Measurements from ENCODE around the gene UBE2D4.
"Not testable (repeated sequence)": the region's sequence is repeated elsewhere in the genome, so short reads cannot be mapped to it uniquely, and the experiment has no call there.

Gene UBE2D4
- total RNA-seq, result 5.6 to 7.0 reads per million in 2 donors

GRCh38 chr7:43925984-43926797 is at the start of gene UBE2D4:
UBE2D4 (plus strand) TSS chr7:43926436; CDS start chr7:43926533, 97 bp downstream.
- peak; percentile 74 to 90 (median 82) for DNase-seq

DNA sequence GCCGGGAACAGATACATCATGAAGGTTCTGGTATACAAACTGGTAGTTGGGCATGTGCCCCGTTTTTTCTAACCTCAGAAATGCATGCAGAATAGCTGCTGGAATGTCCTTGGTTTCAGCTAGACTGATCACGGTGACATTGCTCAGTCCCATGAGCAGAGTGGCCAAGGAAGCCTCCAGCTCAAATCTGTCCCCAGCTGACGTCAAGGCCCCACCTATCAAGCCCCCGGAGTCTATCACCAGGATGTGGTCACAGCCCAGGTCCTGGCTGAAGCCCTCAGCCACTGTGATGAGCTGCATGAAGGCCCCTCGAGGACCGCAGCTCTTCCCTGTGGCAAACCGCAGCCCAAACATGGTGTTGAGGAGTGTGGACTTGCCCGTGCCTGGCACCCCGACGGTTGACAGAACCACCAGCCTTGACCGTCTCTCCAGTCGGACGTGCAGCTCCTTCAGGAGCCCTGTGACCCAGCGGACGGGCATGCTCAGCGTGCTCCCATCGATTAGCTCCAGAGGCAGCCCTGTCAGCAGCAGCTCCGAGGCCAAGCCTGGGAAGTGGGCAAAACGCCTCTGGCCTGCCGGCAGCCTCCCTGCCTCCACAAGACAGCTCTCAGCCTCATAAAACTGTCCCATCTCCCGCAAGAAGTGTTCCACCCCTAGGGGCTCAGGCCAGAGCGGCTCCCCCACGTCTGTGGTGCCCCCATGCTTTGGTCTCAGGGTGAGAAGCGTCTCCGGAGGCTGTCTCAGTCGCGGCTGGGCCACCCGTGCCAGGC is 49.1 kb upstream of the UBE2D4 start:
- DNase-seq, result no peak

GRCh38 chr7:43877968-43878864 is 48.0 kb upstream of the UBE2D4 start:
- DNase-seq, result no peak

GRCh38 chr7:43878867-43879266 is 47.4 kb upstream of the UBE2D4 start:
- DNase-seq, result no peak

DNA sequence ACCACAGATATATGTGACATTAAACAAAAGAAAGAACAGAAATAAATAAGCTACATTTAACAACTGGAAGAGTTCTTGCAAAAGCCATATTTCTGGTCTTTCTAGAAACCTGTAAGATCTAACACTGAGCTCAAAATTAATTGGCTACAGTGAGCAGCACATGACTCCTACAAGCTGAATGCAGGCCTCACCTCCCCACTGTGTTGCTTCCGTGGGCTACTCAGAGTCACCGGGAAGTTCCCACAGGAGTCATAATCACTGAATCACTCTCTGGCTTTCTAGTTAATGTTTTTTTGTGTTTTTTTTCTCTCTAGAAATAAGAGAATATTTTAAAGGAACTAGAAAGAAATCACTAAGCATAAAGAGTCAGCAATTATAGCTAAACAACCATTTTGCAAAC is 46.8 kb upstream of the UBE2D4 start:
- DNase-seq, result no peak

GRCh38 chr7:43880596-43880995 is 45.6 kb upstream of the UBE2D4 start:
- no peak for DNase-seq

GRCh38 chr7:43884209-43884608 is 42.0 kb upstream of the UBE2D4 start:
- no peak for DNase-seq

- no peak for DNase-seq
These were observed 41.6 kb upstream of the UBE2D4 start for GRCh38 chr7:43884617-43885016.

DNA sequence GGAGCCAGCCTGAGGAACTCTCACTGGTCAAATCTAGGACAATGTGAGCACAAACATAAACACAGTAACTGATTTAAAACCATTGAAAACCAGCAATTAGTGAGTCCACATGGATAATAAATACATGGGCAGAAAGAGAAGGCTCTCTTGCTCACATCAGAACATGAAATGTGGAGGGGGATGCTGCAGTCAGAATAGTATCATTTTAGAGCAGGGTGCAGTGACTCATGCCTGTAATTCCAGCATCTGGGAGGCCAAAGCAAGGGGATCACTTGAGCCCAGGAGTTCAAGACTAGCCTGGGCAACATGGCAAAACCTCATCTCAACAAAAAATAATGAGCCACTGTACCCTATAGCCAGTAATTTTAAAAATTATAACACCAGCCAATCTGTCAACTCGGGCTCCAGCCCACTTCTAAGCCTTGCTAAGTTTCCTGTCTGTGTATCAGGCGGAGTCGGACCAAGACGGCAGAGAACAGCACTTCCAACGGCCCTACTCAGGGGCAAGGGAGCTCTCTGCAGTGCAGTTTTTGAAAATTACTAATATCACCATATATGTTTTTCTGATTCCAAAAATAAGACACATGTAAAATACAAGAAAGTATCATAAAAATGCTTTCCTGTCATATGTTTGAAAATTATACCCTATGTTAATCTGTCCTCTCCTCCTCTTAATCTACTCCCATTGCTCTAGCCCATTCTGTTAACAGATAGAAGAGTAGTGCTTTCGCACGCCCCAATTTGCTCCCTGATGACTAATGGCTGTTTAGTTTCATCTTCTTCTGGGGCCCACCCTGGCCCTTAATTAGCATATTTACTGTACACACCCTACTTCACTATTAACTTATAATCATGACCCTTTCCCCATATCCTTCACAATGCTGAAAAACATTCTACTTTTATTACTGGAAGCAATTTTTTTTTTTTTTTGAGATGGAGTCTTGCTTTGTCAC is 37.0 kb upstream of the UBE2D4 start:
- DNase-seq, result no peak

GRCh38 chr7:43890468-43890867 is 35.8 kb upstream of the UBE2D4 start:
- no peak for DNase-seq

DNA sequence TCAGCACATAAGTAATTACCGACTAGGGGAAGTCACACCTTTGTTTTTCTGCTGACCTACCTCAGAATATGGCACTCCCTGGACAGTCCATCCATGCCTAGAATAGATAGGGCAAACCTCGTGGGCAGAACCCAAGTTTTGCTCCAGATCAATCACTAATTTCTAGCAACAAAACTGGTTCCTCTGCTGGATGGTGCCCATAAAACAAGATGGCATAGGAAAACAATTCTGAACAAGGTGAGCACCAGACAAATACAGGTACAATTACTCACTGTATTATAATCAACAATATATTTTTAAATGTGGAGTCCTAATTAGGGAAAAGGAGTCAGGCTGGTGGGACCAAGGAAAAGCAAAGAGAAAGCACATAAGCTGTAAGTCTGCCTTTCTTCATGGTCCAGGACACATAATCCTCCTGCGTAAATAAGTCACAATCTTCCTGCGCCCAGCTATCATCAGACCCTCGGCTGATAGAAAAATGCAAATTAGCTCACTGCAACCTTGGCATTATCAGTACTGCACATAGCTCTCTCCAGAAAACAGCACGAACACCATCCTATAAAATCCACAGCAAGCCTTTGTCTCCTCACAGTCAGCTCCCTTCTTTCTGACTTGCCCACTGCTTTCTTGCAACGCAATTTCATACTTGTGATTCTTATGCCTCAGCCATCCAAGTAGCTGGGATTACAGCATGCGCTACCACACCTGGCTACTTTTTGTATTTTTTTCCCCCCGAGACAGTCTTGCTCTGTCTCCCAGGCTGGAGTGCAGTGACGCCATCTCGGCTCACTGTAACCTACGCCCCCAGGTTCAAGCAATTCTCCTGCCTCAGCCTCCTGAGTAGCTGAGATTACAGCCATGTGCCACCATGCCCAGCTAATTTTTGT is 34.9 kb upstream of the UBE2D4 start:
- no peak for DNase-seq

DNA sequence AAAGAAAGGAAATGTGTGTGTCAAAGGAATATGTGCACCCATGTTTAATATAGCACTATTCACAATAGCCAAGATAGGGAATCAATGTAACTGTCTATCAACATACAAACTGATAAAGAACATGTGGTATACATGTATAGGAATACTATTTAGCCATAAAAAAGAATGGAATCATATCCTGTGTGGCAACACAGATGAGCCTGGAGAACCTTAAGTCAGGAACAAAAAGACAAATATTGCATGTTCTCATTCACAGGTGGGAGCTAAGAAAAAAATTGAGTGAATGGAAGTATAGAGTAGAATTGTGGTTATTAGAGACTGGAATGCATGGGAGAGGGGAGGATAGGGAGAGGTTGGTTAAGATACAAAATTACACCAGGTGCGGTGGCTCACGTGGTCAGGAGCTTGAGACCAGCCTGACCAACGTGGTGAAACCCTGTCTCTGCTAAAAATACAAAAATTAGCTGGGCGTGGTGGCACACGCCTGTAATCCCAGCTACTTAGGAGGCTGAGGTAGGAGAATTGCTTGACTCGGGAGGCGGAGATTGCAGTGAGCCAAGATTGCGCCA is 30.3 kb upstream of the UBE2D4 start:
- DNase-seq, result no peak

GRCh38 chr7:43898571-43898970 is 27.7 kb upstream of the UBE2D4 start:
- not testable (repeated sequence) for DNase-seq

GRCh38 chr7:43902542-43903054 is 23.6 kb upstream of the UBE2D4 start:
- no peak for DNase-seq

- no peak for DNase-seq
These were observed 21.6 kb upstream of the UBE2D4 start for GRCh38 chr7:43904533-43905208.

DNA sequence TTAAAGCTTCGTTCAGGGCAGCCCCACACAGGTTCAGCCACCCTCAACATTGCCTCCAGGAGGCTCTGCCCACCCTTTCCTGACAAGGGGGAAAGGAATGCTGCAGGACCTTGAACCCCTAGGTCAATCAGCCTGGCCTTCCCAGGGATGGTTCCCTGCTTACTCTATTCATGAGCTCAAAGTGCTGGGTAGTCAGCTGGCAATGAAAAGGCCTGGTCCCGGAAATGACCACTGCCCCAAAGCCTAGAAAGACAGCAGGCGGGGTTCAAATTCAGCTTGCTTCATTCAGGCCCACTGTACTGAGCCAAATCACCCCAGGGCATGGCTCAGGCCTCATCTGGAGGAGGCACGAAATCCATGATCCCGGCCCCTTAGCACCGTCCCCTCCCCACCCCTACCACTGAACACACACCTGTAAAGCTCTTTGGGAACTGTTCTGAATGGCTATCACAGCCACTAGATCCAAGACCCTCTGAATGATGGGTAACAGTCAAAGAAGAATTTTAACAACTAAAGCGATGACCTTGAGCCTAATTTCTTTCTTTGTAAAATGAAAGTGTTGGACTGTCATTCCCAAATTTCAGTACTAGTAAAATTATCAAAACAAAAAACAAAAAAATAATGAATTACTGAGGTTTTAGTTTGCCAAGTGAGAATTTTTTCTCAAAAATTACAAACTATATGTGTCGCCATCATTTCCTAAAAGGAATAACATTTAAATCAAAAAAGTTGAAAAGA is 20.9 kb upstream of the UBE2D4 start:
- DNase-seq, result no peak

- DNase-seq, result peak in 1 of 5 experiments; percentile 32
These were observed 20.3 kb upstream of the UBE2D4 start for GRCh38 chr7:43905956-43906330.

- peak; percentile 25 to 70 (median 30) for DNase-seq
These were observed 19.8 kb upstream of the UBE2D4 start, which contains the start of gene URGCP for GRCh38 chr7:43906331-43907010. URGCP (minus strand) TSS chr7:43906596; CDS start chr7:43906575, 21 bp downstream.
